Activated naive CD8-positive, alpha-beta T cell treated with anti-CD3 and anti-CD28 coated beads, Interleukin-2, amount 10 ng/mL, durations not matched to agents 7 days and 5 days (primary cell): ENCODE results near the gene STAC2. TPM values are rescaled to one million over a fixed set of nuclear protein-coding genes. Genes with fewer than 3 reads are reported as not detected.

ENCODE experiments used
- ATAC-seq: fragments of 150-1000 bp; cut with Tn5 transposase; one replicate; pipeline ENCODE4 v1.10.0; 2021; ENCODE audit warnings: low read depth, moderate library complexity
- POLR2A ChIA-PET: fragments of 350-600 bp; sonication (Branson Sonifier 250); formaldehyde crosslinking; loops from one replicate; lab custom pipeline; 2021; ENCODE audit warnings: antibody characterized with exemption; lab: Charles Lee
- DNase-seq: peaks from one replicate; pipeline ENCODE4 v3.0.0; 2021
- H3K27ac Mint-ChIP-seq: one replicate; pipeline ENCODE4 v1.8.0; 2022; ENCODE audit warnings: mild to moderate bottlenecking, mixed read lengths
- H3K27me3 Mint-ChIP-seq: one replicate; pipeline ENCODE4 v1.8.0; 2022; ENCODE audit warnings: mild to moderate bottlenecking, moderate library complexity, mixed read lengths
- H3K36me3 Mint-ChIP-seq: one replicate; pipeline ENCODE4 v1.8.0; 2021; ENCODE audit warnings: mild to moderate bottlenecking, mixed read lengths
- H3K4me1 Mint-ChIP-seq: one replicate; pipeline ENCODE4 v1.8.0; 2021; ENCODE audit warnings: mixed read lengths
- H3K4me3 Mint-ChIP-seq: one replicate; pipeline ENCODE4 v1.8.0; 2022; ENCODE audit warnings: mild to moderate bottlenecking, moderate library complexity, mixed read lengths
- H3K9me3 Mint-ChIP-seq: one replicate; pipeline ENCODE4 v1.8.0; 2021; ENCODE audit warnings: mixed read lengths
- total RNA-seq, 2 experiments: library from RNA; stranded (reverse); gene quantifications; one replicate each; pipeline ENCODE4 v1.2.3, GENCODE V29; 2021

Gene STAC2
- total RNA-seq, 2 experiments from 2014 or later, result not detected

- Mint-ChIP-seq H3K36me3 (no peaks in the 10 kb centered on the region), H3K27me3 (peaks cover 27% of the 10 kb centered on the region), H3K4me1 (peaks cover 5% of the 10 kb centered on the region), H3K27ac (no peak overlapping the region), H3K4me3 (no peak overlapping the region), H3K9me3 (no peaks in the 10 kb centered on the region)
- DNase-seq (no peak), ATAC-seq (no peak)
- POLR2A ChIA-PET, result no interaction called here
These were observed 12.8 kb downstream of the STAC2 start for GRCh38 chr17:39212841-39213480.

GRCh38 chr17:39212195-39212810 is 13.4 kb downstream of the STAC2 start:
- peaks cover 23% of the 10 kb centered on the region for H3K27me3 Mint-ChIP-seq
- no peak overlapping the region for H3K27ac Mint-ChIP-seq
- no peaks in the 10 kb centered on the region for H3K36me3 Mint-ChIP-seq
- DNase-seq (no peak), ATAC-seq (no peak)
- no peaks in the 10 kb centered on the region for H3K9me3 Mint-ChIP-seq
- H3K4me3 Mint-ChIP-seq, result no peak overlapping the region
- H3K4me1 Mint-ChIP-seq, result peaks cover 5% of the 10 kb centered on the region
- POLR2A ChIA-PET, result no interaction called here

DNA sequence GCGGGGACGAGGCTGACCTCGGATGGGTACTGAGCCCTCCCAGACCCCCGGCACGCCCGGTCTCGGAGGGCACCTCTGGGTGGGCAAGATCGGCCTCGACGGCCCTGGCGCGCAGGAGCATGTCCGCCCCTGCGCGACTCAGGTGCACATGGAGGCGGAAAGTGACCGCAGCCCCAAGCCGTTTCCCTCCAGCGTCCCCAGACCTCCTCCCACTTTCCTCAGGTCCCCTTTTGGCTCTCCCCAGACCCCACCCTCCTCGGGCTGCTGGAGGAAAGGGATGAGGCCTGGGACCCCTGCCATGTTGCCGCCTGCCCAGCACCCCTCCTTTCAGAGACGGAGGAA is 15.7 kb downstream of the STAC2 start:
- DNase-seq, result no peak
- H3K27me3 Mint-ChIP-seq, result peaks cover 3% of the 10 kb centered on the region
- H3K27ac Mint-ChIP-seq, result peak overlapping the region; percentile 58
- no peak for ATAC-seq
- peaks cover 10% of the 10 kb centered on the region for H3K4me1 Mint-ChIP-seq
- POLR2A ChIA-PET, result interaction anchor here (0.7 to 2.3 kb wide), 5 partner anchors 10 to 252 kb away, joined by 3 to 14 read pairs (median 5); partner anchors contain the start of genes CDK12, MED1 and RPL19
- H3K9me3 Mint-ChIP-seq, result no peaks in the 10 kb centered on the region
- H3K4me3 Mint-ChIP-seq, result peak overlapping the region; percentile 52
- H3K36me3 Mint-ChIP-seq, result no peaks in the 10 kb centered on the region

- Mint-ChIP-seq H3K4me1 (peaks cover 10% of the 10 kb centered on the region), H3K9me3 (no peaks in the 10 kb centered on the region), H3K36me3 (peaks cover 5% of the 10 kb centered on the region), H3K4me3 (peak overlapping the region; percentile 52), H3K27me3 (peaks cover 3% of the 10 kb centered on the region), H3K27ac (peak overlapping the region; percentile 63)
- POLR2A ChIA-PET, result interaction anchor here (0.6 to 2.3 kb wide), 8 partner anchors 10 to 252 kb away, joined by 3 to 14 read pairs (median 4); partner anchors contain the start of genes CDK12, MED1 and RPL19
- ATAC-seq (peak; percentile 71), DNase-seq (peak; percentile 79)
These were observed 16.2 kb downstream of the STAC2 start for GRCh38 chr17:39209317-39210092.

DNA sequence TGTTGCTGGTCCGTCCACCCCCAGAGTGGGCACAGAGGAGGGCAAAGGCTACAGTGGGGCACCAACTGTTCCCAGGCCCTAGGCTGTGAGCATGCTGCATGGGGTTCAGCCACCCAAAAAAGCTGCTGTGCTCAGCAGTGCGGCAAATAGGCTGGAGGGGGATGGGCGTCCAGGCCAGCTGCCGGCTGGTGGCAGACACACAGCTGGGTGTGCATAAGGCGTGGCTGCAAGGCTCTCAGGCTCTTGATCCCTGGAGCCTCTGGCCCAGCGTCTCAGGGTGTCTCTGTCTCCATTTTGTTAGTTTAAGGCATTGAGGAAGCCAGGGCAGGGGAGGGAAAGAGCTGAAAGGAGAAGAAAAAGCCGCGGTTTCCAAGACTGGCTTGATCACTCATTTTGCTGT is 16.9 kb downstream of the STAC2 start:
- no peak for DNase-seq

DNA sequence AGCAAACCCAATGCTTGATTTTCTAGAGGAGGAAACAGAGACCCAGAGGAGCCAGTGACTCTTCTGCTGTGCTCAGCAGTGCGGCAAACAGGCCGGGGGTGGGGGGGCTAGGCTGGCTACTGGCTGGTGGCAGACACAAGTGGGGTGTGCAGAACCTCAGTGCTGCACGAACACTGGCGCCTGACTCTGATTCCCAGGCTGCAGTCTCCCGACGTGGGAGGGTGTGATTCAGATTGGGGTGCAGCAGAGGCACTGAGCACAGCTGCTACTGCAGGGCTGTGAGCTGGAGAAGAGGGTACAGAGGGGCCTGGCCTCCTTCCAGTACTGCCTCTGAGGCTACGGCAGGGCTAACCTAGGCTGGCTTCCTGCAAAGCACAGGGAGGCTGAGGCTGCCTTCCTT is 17.6 kb downstream of the STAC2 start:
- no peak overlapping the region for H3K4me3 Mint-ChIP-seq
- POLR2A ChIA-PET, result interaction anchor here (0.6 to 2.3 kb wide), 5 partner anchors 8 to 105 kb away, joined by 3 to 14 read pairs (median 5); partner anchors contain the start of gene RPL19
- ATAC-seq (peak; percentile 12), DNase-seq (no peak)
- H3K27ac Mint-ChIP-seq, result no peak overlapping the region
- peaks cover 14% of the 10 kb centered on the region for H3K4me1 Mint-ChIP-seq
- no peaks in the 10 kb centered on the region for H3K9me3 Mint-ChIP-seq
- H3K36me3 Mint-ChIP-seq, result peaks cover 12% of the 10 kb centered on the region
- H3K27me3 Mint-ChIP-seq, result peaks cover 3% of the 10 kb centered on the region

More for the DNA sequence above, 16.9 kb downstream of the STAC2 start:
- H3K36me3 Mint-ChIP-seq, result peaks cover 9% of the 10 kb centered on the region
- H3K27ac Mint-ChIP-seq, result peak overlapping the region; percentile 6
- no peaks in the 10 kb centered on the region for H3K9me3 Mint-ChIP-seq
- peak overlapping the region; percentile 52 for H3K4me3 Mint-ChIP-seq
- POLR2A ChIA-PET, result interaction anchor here (0.6 to 2.3 kb wide), 9 partner anchors 9 to 253 kb away, joined by 3 to 14 read pairs (median 5); partner anchors contain the start of genes CDK12 and RPL19
- H3K27me3 Mint-ChIP-seq, result peaks cover 3% of the 10 kb centered on the region
- H3K4me1 Mint-ChIP-seq, result peaks cover 10% of the 10 kb centered on the region
- no peak for ATAC-seq

GRCh38 chr17:39205112-39205526 is 20.6 kb downstream of the STAC2 start:
- Mint-ChIP-seq H3K27me3 (peaks cover under 1% of the 10 kb centered on the region), H3K4me3 (no peak overlapping the region), H3K9me3 (no peaks in the 10 kb centered on the region), H3K27ac (no peak overlapping the region), H3K36me3 (peaks cover 34% of the 10 kb centered on the region), H3K4me1 (peaks cover 31% of the 10 kb centered on the region)
- POLR2A ChIA-PET, result no interaction called here
- DNase-seq, result no peak
- ATAC-seq, result no peak

GRCh38 chr17:39204245-39204644 is 21.5 kb downstream of the STAC2 start:
- Mint-ChIP-seq H3K27ac (peak overlapping the region; percentile 32), H3K4me1 (peaks cover 33% of the 10 kb centered on the region), H3K27me3 (no peaks in the 10 kb centered on the region), H3K9me3 (no peaks in the 10 kb centered on the region), H3K36me3 (peaks cover 34% of the 10 kb centered on the region), H3K4me3 (no peak overlapping the region)
- ATAC-seq, result no peak
- POLR2A ChIA-PET, result interaction anchor here (0.8 to 1.0 kb wide), 2 partner anchors 34 to 40 kb away, joined by 3 to 4 read pairs; no protein-coding TSS in a partner anchor
- DNase-seq, result no peak

DNA sequence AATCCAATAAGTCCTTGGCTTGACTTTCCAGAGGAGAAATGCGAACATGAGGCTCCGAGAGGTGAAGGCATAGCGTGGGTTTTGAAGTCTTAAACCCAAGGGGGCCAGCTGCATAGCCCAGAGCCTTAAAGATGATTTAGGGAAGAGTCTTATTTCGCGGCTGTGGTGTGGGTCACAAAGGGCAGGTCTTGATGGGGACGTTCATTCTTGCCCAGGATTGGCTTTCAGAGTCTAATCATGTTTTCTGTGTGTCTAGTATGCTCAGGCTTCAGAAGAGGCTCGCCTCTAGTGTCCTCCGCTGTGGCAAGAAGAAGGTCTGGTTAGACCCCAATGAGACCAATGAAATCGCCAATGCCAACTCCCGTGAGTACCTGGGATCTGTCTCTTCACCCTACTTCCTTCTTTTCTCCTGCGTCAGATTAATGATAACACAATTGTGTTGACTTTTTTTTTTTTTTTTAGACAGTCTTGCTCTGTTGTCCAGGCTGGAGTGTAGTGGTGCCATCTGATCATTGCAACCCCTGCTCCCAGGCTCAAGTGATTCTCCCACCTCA is 24.7 kb downstream of the STAC2 start:
- no peaks in the 10 kb centered on the region for H3K27me3 Mint-ChIP-seq
- peaks cover 43% of the 10 kb centered on the region for H3K4me1 Mint-ChIP-seq
- peak overlapping the region; percentile 95 for H3K4me3 Mint-ChIP-seq
- POLR2A ChIA-PET, result interaction anchor here (0.7 to 1.6 kb wide), 2 partner anchors 30 to 364 kb away, joined by 3 to 4 read pairs; no protein-coding TSS in a partner anchor
- ATAC-seq, result no peak
- H3K9me3 Mint-ChIP-seq, result no peaks in the 10 kb centered on the region
- peak overlapping the region; percentile 97 for H3K27ac Mint-ChIP-seq
- no peak for DNase-seq
- peaks cover 34% of the 10 kb centered on the region for H3K36me3 Mint-ChIP-seq

DNA sequence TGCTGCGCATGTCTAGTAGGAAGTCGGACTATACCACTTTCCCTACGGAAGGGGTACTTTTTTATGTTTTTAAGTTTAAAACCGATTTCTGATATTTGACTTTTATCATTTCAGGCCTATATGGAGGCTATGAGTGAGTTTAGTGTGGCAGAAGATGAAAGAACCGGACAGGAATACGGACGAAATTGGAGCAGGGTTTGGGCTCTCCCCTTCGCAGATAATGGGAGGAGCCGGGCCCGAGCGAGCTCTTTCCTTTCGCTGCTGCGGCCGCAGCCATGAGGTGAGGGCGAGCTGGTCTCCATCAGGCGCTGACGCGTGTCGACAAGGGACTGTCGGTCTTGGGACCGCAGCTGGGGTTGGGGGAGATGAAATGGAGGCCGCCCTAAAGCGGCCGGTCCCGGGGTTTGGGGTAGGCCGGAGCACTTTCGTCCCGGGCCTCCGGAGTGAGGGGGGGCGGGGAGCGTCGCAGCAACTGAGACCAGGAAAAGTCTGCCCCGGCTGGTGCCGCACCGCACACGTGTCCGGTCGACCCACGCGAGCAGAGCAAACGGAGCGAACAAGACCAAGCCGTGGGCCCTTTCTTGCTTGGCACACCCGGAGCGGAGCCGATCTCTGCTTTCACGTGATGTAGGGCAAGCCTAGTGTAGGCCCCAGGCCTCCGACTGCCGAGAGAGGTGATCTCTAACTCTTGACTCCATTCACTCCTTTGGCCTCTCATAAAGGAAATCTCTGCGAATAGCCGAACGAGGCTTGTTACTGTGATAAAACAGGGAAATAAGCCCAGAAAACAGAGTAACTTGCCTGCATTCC is 25.5 kb downstream of the STAC2 start, which contains the start of gene RPL19:
Gene RPL19 (plus strand): TSS at position 214 of the 810 bp plus-strand sequence. CDS start 62 bp downstream, at position 276.
- POLR2A ChIA-PET, result interaction anchor here (0.7 to 1.8 kb wide), 20 partner anchors 9 to 726 kb away, joined by 3 to 14 read pairs (median 4); partner anchors contain the start of genes ARL5C, LASP1 and PLXDC1
- Mint-ChIP-seq H3K27me3 (no peaks in the 10 kb centered on the region), H3K27ac (peak within 1 kb of the TSS; percentile 97), H3K9me3 (no peaks in the 10 kb centered on the region), H3K36me3 (peaks cover 34% of the 10 kb centered on the region), H3K4me1 (peaks cover 50% of the 10 kb centered on the region), H3K4me3 (peak within 1 kb of the TSS; percentile 95)
- DNase-seq (peak; percentile 84), ATAC-seq (peak; percentile 65)

DNA sequence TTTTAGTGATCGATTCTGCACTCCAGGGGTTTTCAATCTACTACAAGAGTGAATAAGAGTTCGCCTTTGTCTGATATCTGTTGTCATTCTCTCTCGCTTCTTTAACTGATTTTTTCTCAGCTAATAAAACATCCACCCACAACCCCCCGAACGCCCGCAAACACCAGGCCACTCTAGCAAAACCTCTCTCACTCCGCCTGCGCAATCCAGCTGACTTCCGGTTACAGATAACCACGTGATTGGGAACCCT is 26.0 kb downstream of the STAC2 start:
- Mint-ChIP-seq H3K4me3 (peak overlapping the region; percentile 95), H3K36me3 (peaks cover 30% of the 10 kb centered on the region), H3K27me3 (no peaks in the 10 kb centered on the region), H3K27ac (peak overlapping the region; percentile 97), H3K9me3 (no peaks in the 10 kb centered on the region), H3K4me1 (peaks cover 54% of the 10 kb centered on the region)
- DNase-seq (peak; percentile 80), ATAC-seq (peak; percentile 64)
- POLR2A ChIA-PET, result interaction anchor here (0.7 to 1.8 kb wide), 20 partner anchors 9 to 726 kb away, joined by 3 to 14 read pairs (median 4); partner anchors contain the start of genes ARL5C, LASP1 and PLXDC1

- peaks cover 23% of the 10 kb centered on the region for H3K36me3 Mint-ChIP-seq
- DNase-seq, result no peak
- peak overlapping the region; percentile 89 for H3K4me3 Mint-ChIP-seq
- H3K27ac Mint-ChIP-seq, result peak overlapping the region; percentile 72
- no peak for ATAC-seq
- no peaks in the 10 kb centered on the region for H3K9me3 Mint-ChIP-seq
- H3K4me1 Mint-ChIP-seq, result peaks cover 58% of the 10 kb centered on the region
- POLR2A ChIA-PET, result no interaction called here
- no peaks in the 10 kb centered on the region for H3K27me3 Mint-ChIP-seq
These were observed 27.6 kb downstream of the STAC2 start for GRCh38 chr17:39198186-39198566.
